GM21737 (cell line): ENCODE data around the gene LRRFIP1.

ENCODE experiments used
- ATAC-seq: cut with Tn5 transposase; IDR thresholded peaks from one replicate; pipeline ENCODE4 v1.9.1; 2021; ENCODE audit warnings: mild to moderate bottlenecking, moderate library complexity; ENCODE audit not compliant: unreplicated experiment

Gene LRRFIP1

DNA sequence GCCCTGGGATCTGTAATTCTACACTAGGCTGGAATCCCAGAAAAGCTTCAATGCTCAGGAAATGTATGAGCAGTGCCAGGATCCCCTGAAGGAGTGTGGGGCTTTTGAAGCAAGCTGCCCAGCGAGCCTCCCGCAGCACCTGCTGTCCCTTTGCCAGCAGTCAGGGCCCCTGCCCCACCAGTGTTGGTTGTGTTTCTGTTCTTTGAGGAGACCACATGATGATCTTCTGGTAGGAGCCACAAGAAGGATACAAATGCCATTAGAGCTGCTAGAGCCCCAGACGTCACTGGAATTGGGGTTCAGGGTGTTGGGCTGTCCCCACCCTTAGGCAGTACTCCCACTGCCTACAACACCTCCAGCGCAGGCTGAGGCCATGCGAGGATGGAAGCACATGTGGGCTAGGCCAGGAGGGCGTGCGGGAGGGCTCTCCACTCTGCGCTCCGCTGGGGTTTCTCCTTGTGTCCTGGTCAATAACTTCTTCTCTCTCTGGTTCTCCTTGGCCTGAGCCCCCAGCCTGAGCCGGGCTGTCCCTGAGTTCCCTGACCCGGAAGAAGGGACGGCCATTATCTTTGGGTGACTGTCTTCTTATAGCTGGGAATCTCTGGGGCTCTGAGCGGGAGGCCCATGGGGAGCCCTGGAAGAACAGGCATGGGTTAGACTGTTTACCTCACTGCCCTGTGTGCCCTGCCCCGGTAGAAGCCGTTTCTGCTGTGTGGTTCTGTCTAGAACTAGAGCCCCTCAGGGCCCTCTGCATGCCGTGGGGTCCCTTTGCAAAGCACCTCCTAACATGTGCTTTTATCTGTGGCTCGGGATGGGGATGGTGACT lies 73.9 kb downstream of the LRRFIP1 start:
- ATAC-seq: no peak

GRCh38 chr2:237701859-237702390 lies 74.5 kb downstream of the LRRFIP1 start:
- ATAC-seq: no peak

DNA sequence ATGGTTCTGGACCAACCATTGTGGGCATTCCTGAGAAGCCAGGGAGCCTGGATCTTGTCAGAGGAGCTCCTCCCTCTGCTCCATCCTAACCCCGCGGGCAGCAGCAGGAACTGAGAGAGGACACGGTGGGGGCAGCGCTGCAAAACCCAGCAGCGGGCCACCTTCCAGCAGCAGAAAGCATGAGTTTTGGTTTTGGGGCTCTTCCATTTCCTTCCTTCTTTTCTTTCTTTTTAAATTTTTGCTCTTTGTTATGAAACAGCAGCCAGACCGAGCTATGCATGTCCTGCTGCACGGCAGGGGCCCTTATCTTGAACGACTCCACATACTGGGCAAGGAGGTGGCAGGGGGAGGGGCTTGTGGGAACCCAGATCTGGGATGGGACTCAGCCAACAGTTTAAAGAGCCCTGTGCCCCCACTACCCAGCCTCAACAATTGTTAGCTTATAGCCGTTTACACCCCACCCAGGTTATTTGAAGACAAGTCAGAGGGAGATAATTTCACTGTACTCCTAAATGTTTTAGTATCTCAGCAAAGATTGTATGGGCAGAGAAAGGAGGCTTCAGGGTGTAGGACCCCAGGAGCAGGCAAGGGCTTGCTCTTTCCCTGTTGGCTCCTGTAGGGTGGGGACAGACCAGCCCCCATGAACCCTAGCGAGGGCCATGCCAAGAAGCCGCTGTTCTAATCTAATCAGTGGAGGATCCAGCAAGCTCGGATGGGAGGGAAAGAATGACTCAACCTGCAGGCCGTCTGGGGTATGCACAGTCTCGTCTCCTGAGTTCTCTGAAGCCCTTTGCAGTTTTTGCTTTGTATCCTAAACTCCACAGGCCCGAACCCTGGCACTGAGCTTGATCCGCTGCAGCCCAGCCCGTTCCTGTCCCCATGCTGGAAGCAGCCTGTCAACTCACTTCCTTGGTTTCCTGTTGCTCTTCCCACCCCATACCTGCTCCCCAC lies 75.3 kb downstream of the LRRFIP1 start:
- no peak for ATAC-seq

DNA sequence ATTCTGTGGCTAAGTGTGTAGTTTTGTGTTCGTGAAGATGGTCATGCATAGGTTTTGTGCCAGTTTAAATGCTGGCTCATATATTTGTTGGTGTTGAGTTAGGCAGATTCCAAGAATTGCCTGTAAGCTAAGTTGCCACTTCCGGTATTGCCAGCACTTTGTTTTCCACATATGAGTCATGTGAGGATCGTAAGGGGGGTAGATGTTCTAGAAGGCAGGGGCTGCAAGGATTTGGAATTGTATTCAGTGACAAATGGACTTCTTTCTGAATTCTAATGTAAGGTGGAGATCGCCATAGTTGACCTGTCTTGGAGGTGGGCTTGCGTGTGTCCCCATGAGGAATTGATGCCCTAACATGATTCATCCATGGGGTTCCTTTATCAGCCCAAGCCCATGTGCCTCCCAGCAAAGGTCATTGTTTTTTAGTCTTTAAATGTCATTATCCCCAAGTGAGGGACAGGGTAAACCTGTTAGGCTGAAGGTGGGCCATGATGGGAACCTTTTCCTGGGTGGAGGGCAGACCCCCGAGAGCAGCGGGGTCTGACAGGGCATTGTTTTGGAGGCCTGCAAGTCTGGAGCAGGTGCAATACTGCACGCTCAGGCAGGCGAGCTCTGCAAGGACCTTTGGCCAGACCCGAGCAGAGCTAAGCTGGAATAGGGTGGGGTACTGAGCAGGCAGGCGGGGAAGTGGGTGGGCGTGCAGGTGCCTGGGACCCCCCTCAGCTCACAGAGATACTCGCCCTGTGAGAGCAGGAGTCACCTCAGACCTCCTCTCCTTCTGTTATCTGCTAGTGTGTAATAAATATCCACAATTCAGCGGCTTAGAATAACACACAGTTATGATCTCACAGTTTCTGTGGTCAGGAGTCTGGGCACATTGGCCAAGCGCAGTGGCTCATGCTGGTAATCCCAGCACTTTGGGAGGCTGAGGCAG lies 77.4 kb downstream of the LRRFIP1 start:
- ATAC-seq: no peak

- no peak for ATAC-seq
Measured at GRCh38 chr2:237706257-237706656, 78.9 kb downstream of the LRRFIP1 start.

GRCh38 chr2:237708065-237708398 lies 80.6 kb downstream of the LRRFIP1 start:
- no peak for ATAC-seq

DNA sequence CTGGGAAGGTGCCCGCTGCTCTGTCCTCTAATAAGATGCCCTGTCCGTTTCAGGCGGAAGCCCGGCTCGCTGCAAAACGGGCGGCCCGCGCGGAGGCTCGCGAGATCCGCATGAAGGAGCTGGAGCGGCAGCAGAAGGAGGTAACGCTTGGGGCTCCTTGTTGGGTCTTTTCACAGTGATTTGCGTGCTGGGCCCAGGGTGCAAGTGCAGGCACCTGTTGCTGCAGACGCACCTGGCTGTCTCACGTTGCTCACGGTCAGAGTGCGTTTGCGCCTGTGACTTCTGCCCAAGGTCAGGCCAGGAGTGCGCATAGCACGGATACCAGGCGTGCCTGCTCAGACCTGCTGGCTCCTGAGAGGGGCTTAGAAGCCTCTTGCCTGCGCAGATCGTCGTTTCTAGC lies 81.1 kb downstream of the LRRFIP1 start:
- ATAC-seq: no peak

DNA sequence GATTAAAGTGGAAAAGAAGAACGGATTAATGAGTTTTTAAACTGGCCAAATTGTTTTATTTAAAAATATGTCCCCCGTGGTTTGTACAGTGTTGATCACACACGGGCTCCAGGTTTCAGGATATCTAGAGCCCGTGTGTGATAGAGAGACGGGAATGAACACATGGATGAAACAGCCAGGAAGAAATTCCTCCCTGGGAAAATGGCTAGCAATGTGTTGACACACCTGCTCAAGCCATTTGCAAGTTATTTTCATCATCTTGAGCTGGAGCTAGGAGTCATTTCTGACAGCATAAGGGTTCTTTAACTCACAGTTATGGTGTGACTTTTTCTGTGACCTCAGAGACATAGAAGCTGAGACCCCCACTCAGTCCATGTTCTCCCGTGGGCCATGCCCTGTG lies 81.6 kb downstream of the LRRFIP1 start:
- ATAC-seq: no peak

- no peak for ATAC-seq
Measured at GRCh38 chr2:237711458-237712150, 84.2 kb downstream of the LRRFIP1 start.

- no peak for ATAC-seq
Measured at GRCh38 chr2:237712477-237713377, 85.3 kb downstream of the LRRFIP1 start.

- ATAC-seq: no peak
Measured at GRCh38 chr2:237714690-237715458, 87.5 kb downstream of the LRRFIP1 start.

DNA sequence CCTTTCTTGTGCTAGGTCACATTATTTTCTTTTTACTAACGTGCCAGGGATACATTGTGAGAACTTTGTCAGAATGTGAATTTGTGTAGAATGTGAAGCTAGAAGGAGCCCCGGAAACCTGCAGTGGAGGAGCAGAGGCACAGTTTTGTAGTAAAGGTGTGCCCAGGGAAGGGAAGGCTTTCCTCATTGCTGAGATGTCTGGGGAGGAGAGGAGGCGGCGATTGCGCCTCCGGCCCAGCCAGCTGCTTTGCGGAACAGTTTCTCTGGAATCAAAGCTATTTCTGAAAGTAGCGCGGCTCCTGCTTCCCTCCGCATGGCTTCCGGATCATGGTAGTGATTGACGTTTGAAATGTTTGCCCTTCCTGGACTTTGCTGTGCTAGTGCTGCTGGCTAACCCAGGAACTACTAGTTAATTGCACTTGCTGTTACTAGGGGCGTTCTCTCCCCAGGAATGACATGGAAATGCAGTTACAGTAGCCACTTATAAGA lies 88.1 kb downstream of the LRRFIP1 start:
- no peak for ATAC-seq

DNA sequence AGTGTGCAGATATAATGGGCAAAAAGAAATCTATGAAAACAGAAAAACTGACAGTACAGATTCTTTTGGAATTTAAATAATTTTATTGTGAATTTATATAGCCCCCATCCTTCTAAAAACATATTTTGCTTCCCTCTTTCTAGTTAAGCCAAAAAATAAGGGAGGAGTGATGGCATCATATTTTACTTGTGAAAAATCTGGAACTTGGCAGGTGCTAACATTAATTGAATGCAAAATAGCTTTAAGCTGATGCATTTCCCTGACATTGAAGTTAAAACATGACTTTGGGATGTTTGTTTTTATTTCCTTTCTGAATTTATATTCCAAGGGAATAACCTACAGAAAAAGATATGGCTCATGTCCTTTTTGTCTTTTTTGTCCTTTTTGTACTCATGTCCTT lies 88.6 kb downstream of the LRRFIP1 start:
- ATAC-seq: no peak

GRCh38 chr2:237717366-237718276 lies 90.2 kb downstream of the LRRFIP1 start:
- ATAC-seq: no peak

GRCh38 chr2:237718277-237718634 lies 90.9 kb downstream of the LRRFIP1 start:
- ATAC-seq: no peak

DNA sequence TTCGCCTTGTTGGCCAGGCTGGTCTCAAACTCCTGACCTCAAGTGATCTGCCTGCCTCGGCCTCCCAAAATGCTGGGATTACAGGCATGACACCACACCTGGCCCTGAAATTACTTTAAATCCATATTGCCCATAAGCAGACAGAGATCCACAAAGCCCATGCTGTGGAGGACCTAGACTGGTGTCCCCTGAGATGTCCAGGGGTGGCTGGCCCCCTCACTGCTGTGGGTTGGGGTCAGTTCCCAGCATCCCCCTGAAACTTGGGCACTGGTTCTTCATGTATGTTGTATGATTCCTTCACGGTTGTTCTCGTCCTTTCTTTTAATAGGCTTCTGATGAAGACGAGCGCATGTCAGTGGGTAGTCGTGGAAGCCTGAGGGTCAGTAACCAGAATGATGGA lies 93.1 kb downstream of the LRRFIP1 start:
- no peak for ATAC-seq

DNA sequence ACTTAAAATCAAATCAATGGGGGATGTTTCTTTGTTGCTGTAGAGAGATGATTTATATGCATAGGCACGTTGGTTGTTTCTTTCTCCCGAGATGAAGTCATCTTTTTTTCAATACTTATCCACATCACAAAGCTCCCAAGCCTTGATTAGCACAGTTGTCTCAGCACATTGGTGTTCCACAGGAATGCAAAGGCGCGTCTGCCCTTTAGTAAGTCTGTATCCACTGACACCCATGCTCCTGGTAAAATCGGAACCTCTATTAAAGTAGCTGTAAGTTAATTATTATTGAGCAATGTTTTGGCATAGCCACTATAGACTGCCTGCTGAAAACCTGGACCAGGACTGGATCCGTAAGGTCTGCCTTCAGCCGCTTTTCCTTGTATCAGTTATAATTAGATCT lies 93.6 kb downstream of the LRRFIP1 start:
- no peak for ATAC-seq
